ENCODE results near the gene THRA.

The THRA gene

GRCh38 chr17:40067710-40068109 is 4.9 kb downstream of the THRA start:
- no peak for DNase-seq

GRCh38 chr17:40068129-40068581 is 5.4 kb downstream of the THRA start:
- DNase-seq: no peak

GRCh38 chr17:40068584-40068916 is 5.8 kb downstream of the THRA start:
- no peak for DNase-seq

GRCh38 chr17:40068917-40069750 is 6.4 kb downstream of the THRA start:
- DNase-seq: peak; percentile 79

GRCh38 chr17:40069751-40070708 is 7.3 kb downstream of the THRA start:
- DNase-seq: peak; percentile 34

GRCh38 chr17:40070709-40071312 is 8.0 kb downstream of the THRA start:
- DNase-seq: no peak

- DNase-seq: no peak
These were observed 8.7 kb downstream of the THRA start for GRCh38 chr17:40071313-40072039.

- DNase-seq: no peak
These were observed 9.4 kb downstream of the THRA start for GRCh38 chr17:40072040-40072734.

- no peak for DNase-seq
These were observed 10.1 kb downstream of the THRA start for GRCh38 chr17:40072735-40073346.

- no peak for DNase-seq
These were observed 10.8 kb downstream of the THRA start for GRCh38 chr17:40073454-40074174.

GRCh38 chr17:40074175-40074512 is 11.4 kb downstream of the THRA start:
- no peak for DNase-seq

- DNase-seq: no peak
These were observed 12.1 kb downstream of the THRA start for GRCh38 chr17:40074871-40075200.

- DNase-seq: peak; percentile 70
These were observed 12.6 kb downstream of the THRA start for GRCh38 chr17:40075201-40075941.

- no peak for DNase-seq
These were observed 13.3 kb downstream of the THRA start for GRCh38 chr17:40075942-40076498.

GRCh38 chr17:40076591-40076990 is 13.8 kb downstream of the THRA start:
- DNase-seq: no peak

- no peak for DNase-seq
These were observed 16.8 kb downstream of the THRA start for GRCh38 chr17:40079545-40079944.

- no peak for DNase-seq
These were observed 21.7 kb downstream of the THRA start for GRCh38 chr17:40084477-40084876.

- DNase-seq: peak; percentile 65
These were observed 23.6 kb downstream of the THRA start for GRCh38 chr17:40086150-40087044.

Measured in activated CD4-positive, alpha-beta T cell treated with anti-CD3 and anti-CD28 coated beads, Interleukin-2, amount 50 U/mL, for 1 hour (primary cell).